Sigmoid colon (tissue), 7 donors: ENCODE results near the gene ASIC3. TPM values are rescaled to one million over a fixed set of nuclear protein-coding genes. Genes with fewer than 3 reads are reported as not detected.

Experiments
- DNase-seq: peaks from one replicate; pipeline ENCODE4 v3.0.0-alpha.2; 2019
- H3K27ac ChIP-seq, 4 donors: fragments of 200-600 bp; sonication (generic); one replicate each; pipeline ENCODE4 v1.5.1; 2016 to 2019; ENCODE audit warnings: mild to moderate bottlenecking in 1 of 4
- H3K27me3 ChIP-seq, 3 donors: fragments of 200-600 bp; sonication (generic); one replicate each; pipeline ENCODE4 v1.5.1; 2019; ENCODE audit warnings: mild to moderate bottlenecking in 1 of 3
- H3K36me3 ChIP-seq, 4 donors: fragments of 200-600 bp; sonication (generic); one replicate each; pipeline ENCODE4 v1.5.1; 2016 to 2019
- H3K4me1 ChIP-seq, 4 donors: fragments of 200-600 bp; sonication (generic); one replicate each; pipeline ENCODE4 v1.5.1; 2017 to 2019
- H3K4me3 ChIP-seq, 4 donors: fragments of 200-600 bp; sonication (generic); one replicate each; pipeline ENCODE4 v1.5.1; 2017 to 2019; ENCODE audit warnings: mild to moderate bottlenecking in 2 of 4, moderate library complexity in 1 of 4
- H3K9me3 ChIP-seq, 4 donors: fragments of 200-600 bp in 3 of 4; sonication (generic) in 3 of 4; one replicate each; pipeline versions ENCODE4 v1.5.1 to v1.6.1; 2013 to 2019
- EP300 ChIP-seq, 4 donors: sonication (generic); formaldehyde crosslinking; IDR thresholded peaks; one replicate each; pipeline ENCODE4 v1.6.1; 2017; ENCODE audit warnings: antibody characterized with exemption in 4 of 4
- POLR2A ChIP-seq, 2 donors: fragments of 450-650 bp; IDR thresholded peaks; one replicate each; pipeline ENCODE4 v1.6.1; 2016; ENCODE audit warnings: antibody characterized with exemption in 2 of 2, mild to moderate bottlenecking in 2 of 2, moderate library complexity in 2 of 2
- POLR2AphosphoS5 ChIP-seq, 4 donors: sonication (generic); formaldehyde crosslinking; IDR thresholded peaks; one replicate each; pipeline ENCODE4 v1.6.1; 2017; ENCODE audit warnings: antibody characterized with exemption in 4 of 4
- WGBS, 2 donors: extraction: QIAGEN DNeasy Blood & Tissue Kit; methylation state at CpG; one replicate each; pipeline ENCODE4 v1.1.7; 2013; 5-methylcytosine and 5-hydroxymethylcytosine counted together
- intact Hi-C: fragments of 100-400 bp; cut with DNase I; formaldehyde crosslinking; loops from one replicate; pipeline ENCODE4 v1.15.1; 2023
- polyA plus RNA-seq, 3 donors: library from polyadenylated mRNA; stranded (reverse); fragments of 200-250 nt; gene quantifications; one replicate each; pipeline ENCODE4 v1.2.3, GENCODE V29; 2013
- total RNA-seq, 4 donors: library from RNA; depleted of rRNA; stranded (reverse); fragments of >200 nt; gene quantifications; one replicate each; pipeline ENCODE4 v1.1.0, GENCODE V29; 2016
- TF ChIP-seq, protein P1 (sequence below), 4 experiments: fragments of 450-650 bp in 3 of 4; fragments of 200-600 bp in 1 of 4; IDR thresholded peaks; one replicate each; pipeline ENCODE4 v1.5.1; 2016 to 2019; ENCODE audit warnings: antibody characterized with exemption in 4 of 4, mild to moderate bottlenecking in 3 of 4, moderate library complexity in 2 of 4
- donor health status: healthy with polysubstance abuse.
- donor health status: Bipolar disorder and iron deficiency.
- donor health status: healthy.

The ASIC3 gene
- total and polyA plus RNA-seq, 7 donors: 0.46 to 8.6 (median 3.1) TPM

- peak overlapping the region; percentile 92 to 98 (median 96) for H3K27ac ChIP-seq
- DNase-seq: no peak
- H3K9me3 ChIP-seq: no peaks in the 10 kb centered on the region
- peaks cover 6 to 24% (median 9%) of the 10 kb centered on the region in 4 donors for H3K36me3 ChIP-seq
- no peaks in the 10 kb centered on the region for H3K27me3 ChIP-seq
- TF ChIP-seq, protein P1, sequence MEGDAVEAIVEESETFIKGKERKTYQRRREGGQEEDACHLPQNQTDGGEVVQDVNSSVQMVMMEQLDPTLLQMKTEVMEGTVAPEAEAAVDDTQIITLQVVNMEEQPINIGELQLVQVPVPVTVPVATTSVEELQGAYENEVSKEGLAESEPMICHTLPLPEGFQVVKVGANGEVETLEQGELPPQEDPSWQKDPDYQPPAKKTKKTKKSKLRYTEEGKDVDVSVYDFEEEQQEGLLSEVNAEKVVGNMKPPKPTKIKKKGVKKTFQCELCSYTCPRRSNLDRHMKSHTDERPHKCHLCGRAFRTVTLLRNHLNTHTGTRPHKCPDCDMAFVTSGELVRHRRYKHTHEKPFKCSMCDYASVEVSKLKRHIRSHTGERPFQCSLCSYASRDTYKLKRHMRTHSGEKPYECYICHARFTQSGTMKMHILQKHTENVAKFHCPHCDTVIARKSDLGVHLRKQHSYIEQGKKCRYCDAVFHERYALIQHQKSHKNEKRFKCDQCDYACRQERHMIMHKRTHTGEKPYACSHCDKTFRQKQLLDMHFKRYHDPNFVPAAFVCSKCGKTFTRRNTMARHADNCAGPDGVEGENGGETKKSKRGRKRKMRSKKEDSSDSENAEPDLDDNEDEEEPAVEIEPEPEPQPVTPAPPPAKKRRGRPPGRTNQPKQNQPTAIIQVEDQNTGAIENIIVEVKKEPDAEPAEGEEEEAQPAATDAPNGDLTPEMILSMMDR (IDR thresholded peaks at IDR 0.05): no peak
- TF ChIP-seq EP300 (IDR thresholded peaks at IDR 0.05) (no peak), POLR2A (IDR thresholded peaks at IDR 0.05) (no peak), POLR2AphosphoS5 (IDR thresholded peaks at IDR 0.05) (no peak)
- H3K4me1 ChIP-seq: peaks cover 0 to 60% (median 57%) of the 10 kb centered on the region in 4 donors
- H3K4me3 ChIP-seq: peak overlapping the region; percentile 82 to 99 (median 88)
- intact Hi-C loops: no loop called here
- WGBS, 2 donors: 0 to 1% methylated on average over 31 of the region's 31 CpGs
Measured at GRCh38 chr7:151080067-151080521, 31.8 kb downstream of the ASIC3 start.

DNA sequence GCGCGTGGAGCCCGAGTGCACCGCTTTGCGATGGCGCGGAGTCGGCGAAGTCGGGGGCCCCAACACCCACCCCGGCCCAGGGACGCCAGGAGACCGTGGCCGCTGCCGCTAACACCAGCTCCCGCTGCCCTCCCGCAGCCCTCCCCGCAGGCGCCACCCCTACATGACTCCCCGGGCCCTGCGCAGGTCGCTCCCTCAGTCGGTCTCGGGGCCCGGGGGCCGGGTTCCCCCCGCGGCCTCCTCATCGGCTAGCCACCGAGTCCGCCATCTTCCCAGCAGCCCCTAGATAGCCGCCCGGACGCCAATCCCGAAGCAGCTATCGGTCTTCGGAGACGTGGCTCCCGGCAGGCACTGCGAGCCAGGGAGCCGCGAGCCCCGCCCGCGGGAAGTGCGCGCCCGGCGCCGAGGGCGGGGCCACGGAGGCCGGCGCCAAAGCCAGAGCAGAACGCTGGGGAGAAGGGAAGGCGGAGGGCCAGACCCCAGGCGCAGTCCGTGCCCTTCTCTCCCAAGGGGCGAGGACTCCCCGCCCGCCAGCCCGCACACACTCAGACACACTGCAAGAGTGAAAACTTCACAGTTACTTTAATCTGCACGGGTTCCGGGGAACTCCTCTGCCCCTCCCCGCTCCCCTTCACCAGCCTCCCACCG is 32.3 kb downstream of the ASIC3 start, which contains the start of gene FASTK:
Gene FASTK (minus strand): TSS at position 288 of the 648 bp plus-strand sequence. CDS start 43 bp downstream, at position 245.
- Histone ChIP-seq H3K9me3 (no peaks in the 10 kb centered on the region), H3K4me3 (peak within 1 kb of the TSS; percentile 82 to 99 (median 88)), H3K27ac (peak within 1 kb of the TSS; percentile 92 to 98 (median 96)), H3K27me3 (no peaks in the 10 kb centered on the region), H3K36me3 (peaks cover 0 to 18% (median 4%) of the 10 kb centered on the region in 4 donors), H3K4me1 (peaks cover 0 to 65% (median 63%) of the 10 kb centered on the region in 4 donors)
- peak; percentile 64 to 84 (median 83) for TF ChIP-seq POLR2AphosphoS5 (IDR thresholded peaks at IDR 0.05)
- TF ChIP-seq EP300 (IDR thresholded peaks at IDR 0.05): no peak
- TF ChIP-seq, protein P1 (IDR thresholded peaks at IDR 0.05): no peak
- TF ChIP-seq POLR2A (IDR thresholded peaks at IDR 0.05): peak in 1 of 2 donors; percentile 30
- peak; percentile 95 for DNase-seq
- 1 to 2% methylated on average over 66 of the region's 66 CpGs for WGBS, 2 donors
- intact Hi-C loops: loop anchor here (1.0 kb wide), 1 partner anchor 21 kb away; the partner anchor contains the start of gene SLC4A2

- 12 to 45% methylated on average over 64 of the region's 64 CpGs for WGBS, 2 donors
- H3K27ac ChIP-seq: peak overlapping the region; percentile 92 to 98 (median 96)
- H3K4me1 ChIP-seq: peaks cover 0 to 69% (median 65%) of the 10 kb centered on the region in 4 donors
- no peak for DNase-seq
- intact Hi-C loops: loop anchor here (1.0 kb wide), 1 partner anchor 22 kb away; the partner anchor contains the start of gene SLC4A2
- TF ChIP-seq POLR2AphosphoS5 (IDR thresholded peaks at IDR 0.05) (no peak), POLR2A (IDR thresholded peaks at IDR 0.05) (no peak), EP300 (IDR thresholded peaks at IDR 0.05) (no peak)
- TF ChIP-seq, protein P1 (IDR thresholded peaks at IDR 0.05): no peak
- peaks cover 0 to 11% (median 0%) of the 10 kb centered on the region in 4 donors for H3K36me3 ChIP-seq
- H3K9me3 ChIP-seq: no peaks in the 10 kb centered on the region
- H3K4me3 ChIP-seq: peak overlapping the region; percentile 82 to 99 (median 88)
- no peaks in the 10 kb centered on the region for H3K27me3 ChIP-seq
Measured at GRCh38 chr7:151081170-151082101, 33.1 kb downstream of the ASIC3 start.

- no peaks in the 10 kb centered on the region for H3K27me3 ChIP-seq
- H3K36me3 ChIP-seq: peaks cover 0 to 4% (median 0%) of the 10 kb centered on the region in 4 donors
- no peak for DNase-seq
- intact Hi-C loops: no loop called here
- peak overlapping the region; percentile 92 to 98 (median 96) for H3K27ac ChIP-seq
- no peaks in the 10 kb centered on the region for H3K9me3 ChIP-seq
- peaks cover 0 to 67% (median 62%) of the 10 kb centered on the region in 4 donors for H3K4me1 ChIP-seq
- 42 to 60% methylated on average over 42 of the region's 42 CpGs for WGBS, 2 donors
- peak overlapping the region; percentile 51 to 94 (median 88) for H3K4me3 ChIP-seq
- TF ChIP-seq POLR2A (IDR thresholded peaks at IDR 0.05) (no peak), EP300 (IDR thresholded peaks at IDR 0.05) (no peak), POLR2AphosphoS5 (IDR thresholded peaks at IDR 0.05) (no peak)
- TF ChIP-seq, protein P1 (IDR thresholded peaks at IDR 0.05): no peak
Measured at GRCh38 chr7:151082141-151083070, 34.1 kb downstream of the ASIC3 start.
